NCI-H524 treated with DMSO at 0.1 percent for 48 hours (cell line): Measurements from ENCODE around the gene DDB1.
"Not testable (repeated sequence)": the region's sequence is repeated elsewhere in the genome, so short reads cannot be mapped to it uniquely, and the experiment has no call there.

Experiments used
- DNase-seq: peaks from one replicate; lab custom pipeline; 2025; lab: John Stamatoyannopoulos, UW

Gene DDB1

DNA sequence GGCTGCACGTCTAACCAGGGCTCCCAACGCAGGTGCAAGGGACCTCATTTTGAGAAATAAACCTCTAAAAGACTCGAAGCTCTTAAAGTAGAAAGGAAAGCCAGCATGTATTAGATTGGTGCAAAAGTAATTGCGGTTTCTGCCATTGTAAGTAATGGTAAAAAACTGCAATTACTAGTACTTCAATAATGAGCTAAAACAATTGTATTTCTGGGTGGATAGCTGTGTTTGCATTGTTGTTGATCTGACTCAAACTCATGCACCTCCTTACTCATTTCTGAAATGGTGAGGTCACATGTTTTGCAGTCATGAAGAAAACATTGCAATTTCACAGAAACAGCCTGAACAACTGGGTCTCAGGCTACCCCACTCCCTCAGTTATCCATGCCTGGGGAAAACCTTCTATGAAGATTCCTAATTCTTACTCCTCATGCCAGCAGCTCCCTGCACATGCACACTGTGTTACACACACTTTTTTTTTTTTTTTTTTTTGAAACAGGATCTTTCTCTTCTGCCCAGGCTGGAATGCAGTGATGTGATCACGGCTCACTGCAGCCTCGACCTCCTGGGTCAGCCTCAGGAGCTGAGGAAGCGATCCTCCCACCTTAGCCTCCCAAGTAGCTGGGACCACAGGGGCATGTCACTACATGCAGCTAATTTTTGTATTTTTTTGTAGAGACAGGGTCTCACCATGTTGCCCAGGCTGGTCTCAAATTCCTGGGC lies 62.4 kb downstream of the DDB1 start:
- DNase-seq: no peak

DNA sequence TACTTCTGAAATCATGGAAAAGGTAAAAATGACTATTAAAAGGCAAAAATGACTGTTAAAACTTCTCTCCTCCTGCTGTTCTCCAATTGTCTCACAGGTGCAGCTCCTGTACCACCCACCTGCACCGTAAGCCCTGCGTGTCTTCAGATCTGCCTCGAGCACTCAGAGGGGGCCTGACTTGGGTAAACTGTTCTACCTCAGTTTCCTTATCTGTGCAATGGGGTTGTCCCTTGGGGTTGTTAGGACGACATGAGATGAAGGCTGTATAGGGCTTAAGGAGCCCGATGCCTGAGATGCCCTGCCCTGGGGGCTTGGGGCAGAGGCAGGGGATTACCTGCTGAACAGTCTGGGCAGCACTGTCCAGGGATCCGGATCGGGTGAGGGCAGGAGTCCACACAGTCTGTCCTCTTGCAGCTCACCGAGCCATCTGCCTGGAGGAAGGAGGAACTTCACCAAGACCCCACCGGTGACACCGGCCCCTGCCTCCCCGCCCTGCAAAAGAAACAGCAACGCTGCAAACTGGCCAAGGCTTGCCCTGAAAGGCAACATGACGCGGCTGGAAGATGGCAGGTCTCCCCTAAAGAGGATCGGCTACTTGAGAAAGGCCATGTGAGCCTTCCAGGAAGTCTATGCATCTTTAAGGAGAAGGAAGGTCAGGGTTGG lies 64.2 kb downstream of the DDB1 start:
- DNase-seq: no peak

- no peak for DNase-seq
These were observed 65.5 kb downstream of the DDB1 start for GRCh38 chr11:61267437-61267841.

DNA sequence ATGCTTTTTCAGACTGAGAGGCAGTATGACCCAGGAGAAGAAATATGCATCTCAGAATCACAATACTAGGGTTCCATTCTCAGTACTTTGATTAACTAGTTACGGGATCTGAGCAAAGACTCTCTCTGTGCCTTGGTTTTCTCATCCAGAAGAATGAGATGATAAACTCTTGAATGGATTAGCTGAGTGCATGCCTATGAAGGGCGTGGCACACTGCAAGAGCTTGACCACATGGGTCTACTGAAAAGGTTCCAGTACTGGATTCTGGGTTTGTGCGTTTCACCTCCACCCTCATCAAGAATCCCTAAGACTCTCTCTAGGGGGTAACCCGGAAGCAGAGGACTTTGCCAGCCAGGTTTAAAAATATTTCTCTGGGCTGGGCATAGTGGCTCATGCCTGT lies 66.3 kb downstream of the DDB1 start:
- no peak for DNase-seq

- no peak for DNase-seq
These were observed 67.5 kb downstream of the DDB1 start for GRCh38 chr11:61265357-61265756.

DNA sequence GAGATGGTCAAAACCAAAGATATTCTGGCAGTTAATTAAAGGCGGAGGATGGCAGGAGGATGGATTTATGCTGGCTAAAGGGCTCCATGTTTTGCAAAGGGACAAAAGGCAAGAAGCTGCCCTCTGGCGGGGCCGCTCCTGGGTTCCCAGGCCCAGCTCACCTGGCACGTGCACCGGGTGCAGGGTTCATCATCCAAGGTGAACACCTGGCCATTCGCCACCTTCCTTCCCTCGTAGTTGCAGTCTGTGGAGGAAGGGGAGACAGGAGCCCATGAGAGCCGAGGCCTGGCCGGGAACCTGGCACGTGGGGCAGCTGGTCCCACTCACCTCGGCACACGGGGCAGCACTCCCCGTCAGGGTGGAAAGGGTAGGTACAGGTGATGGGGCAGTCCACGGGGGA lies 68.1 kb downstream of the DDB1 start:
- DNase-seq: no peak

- no peak for DNase-seq
These were observed 68.5 kb downstream of the DDB1 start for GRCh38 chr11:61264371-61264770.

- no peak for DNase-seq
These were observed 73.5 kb downstream of the DDB1 start for GRCh38 chr11:61259363-61259762.

DNA sequence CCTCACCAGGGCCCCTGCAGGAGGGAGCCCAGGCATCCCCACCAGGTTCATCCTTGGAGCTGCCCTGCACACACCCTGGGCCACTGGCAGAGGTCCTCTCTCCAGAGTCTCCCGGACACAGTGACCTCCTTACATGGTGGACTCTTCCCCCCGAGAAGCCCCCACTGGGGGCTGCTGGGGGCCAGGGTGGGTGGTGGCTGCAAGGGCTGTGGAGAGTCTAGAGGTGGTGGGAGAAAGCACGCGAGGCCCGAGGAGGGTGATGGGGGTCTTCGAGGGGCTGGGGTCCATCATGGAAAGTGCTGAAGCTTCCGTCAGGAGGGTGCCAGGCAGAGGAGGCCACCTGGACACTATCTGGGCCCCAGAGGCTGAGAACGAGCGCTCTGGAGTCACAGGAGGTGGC lies 74.4 kb downstream of the DDB1 start:
- DNase-seq: no peak

DNA sequence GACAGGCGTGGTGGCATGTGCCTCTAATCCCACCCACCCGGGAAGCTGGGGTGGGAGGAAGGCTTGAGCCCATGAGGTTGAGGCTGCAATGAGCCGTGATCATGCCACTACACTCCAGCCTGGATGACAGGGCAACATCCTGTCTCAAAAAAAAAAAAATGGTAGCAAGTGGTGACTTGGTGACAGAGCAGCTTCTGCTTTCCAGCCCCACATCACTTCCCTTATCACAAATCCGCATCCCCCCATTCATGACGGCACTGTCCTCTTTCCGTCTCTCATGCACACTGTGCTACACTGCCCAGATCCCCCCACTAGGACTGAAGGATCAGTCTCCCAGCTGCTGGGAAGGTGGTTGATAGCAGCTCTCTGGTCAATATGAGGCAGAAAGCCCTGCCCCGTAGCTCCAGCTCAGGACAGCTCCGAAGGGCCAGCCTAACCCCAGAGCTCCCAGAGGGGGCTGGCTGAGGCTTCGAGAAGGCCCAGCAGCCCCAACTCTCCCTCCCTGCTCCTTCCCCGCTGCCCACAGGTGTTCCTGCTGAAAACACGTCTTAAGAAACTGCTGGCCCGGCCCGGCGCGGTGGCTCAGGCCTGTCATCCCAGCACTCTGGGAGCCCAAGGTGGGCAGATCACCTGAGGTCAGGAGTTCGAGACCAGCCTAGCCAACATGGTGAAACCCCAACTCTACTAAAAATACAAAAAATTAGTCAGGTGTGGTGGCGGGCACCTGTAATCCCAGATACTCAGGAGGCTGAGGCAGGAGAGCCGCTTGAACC lies 76.0 kb downstream of the DDB1 start:
- DNase-seq: no peak

GRCh38 chr11:61254403-61255025 lies 78.4 kb downstream of the DDB1 start:
- DNase-seq: no peak

DNA sequence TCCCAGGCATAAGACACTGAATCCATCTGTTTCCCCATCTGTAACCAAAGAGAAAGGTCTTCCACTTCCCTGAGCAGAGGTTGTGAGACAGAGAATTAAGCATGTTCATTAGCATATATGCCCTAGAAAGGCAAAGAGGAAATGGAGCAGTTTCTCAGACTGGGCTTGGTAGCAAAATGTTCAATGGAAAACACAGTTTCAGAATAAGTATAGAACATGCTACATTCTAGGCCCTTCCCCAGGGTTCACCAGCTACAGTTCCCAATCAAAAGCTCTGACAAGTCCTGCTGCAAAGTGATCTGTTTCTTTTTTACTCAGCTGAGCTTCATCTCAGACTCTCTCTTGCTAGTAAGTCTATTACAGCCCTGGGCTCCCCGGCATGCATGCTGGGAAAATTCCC lies 80.6 kb downstream of the DDB1 start:
- DNase-seq: peak; percentile 57

DNA sequence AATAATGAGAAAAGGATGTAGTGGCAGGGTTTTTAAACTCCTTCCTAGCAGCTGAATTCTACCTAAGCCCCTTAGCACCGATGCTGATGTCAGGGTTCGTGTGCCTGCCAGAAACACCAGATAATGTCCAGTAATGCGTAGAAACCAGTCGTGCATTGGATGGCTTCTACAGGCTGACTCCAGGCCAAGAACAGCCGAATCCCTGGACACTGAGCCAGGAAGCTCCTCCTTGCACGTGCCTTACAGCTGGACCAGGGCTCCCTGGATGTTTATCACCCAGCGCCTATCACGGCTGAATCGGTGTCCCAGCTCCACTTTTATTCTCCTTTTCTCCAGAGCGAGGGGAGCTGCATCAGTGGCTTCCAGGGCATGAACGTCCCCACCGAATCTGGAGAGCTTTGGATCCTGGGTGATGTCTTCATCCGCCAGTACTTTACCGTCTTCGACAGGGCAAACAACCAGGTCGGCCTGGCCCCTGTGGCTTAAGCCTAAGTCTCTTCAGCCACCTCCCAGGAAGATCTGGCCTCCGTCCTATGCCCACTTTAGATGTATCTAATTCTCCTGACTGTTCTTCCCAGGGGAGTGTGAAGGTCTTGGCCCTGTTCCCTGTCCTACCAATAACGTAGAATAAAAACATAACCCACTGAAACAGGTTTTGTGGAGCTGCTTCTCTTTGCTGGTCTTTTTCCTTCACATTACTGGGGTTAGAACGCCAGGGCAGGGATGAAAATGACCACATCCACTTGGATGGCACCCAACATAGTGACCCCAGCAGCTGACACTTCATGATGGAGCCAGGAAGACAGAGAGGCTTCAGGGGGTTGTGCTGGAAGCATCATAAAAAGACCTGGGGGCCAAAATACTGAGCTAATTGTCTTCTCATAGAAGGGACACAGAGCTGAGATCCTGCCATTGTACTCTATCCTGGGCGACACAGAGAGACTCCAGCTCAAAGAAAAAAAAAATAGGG lies 81.8 kb downstream of the DDB1 start:
- not testable (repeated sequence) for DNase-seq
